HG03342 (cell line): ENCODE measurements around the gene SHOC2.

Experiments
- ATAC-seq: cut with Tn5 transposase; IDR thresholded peaks from one replicate; pipeline ENCODE4 v1.9.1; 2021; ENCODE audit warnings: mild to moderate bottlenecking, moderate library complexity; ENCODE audit not compliant: unreplicated experiment

The SHOC2 gene

DNA sequence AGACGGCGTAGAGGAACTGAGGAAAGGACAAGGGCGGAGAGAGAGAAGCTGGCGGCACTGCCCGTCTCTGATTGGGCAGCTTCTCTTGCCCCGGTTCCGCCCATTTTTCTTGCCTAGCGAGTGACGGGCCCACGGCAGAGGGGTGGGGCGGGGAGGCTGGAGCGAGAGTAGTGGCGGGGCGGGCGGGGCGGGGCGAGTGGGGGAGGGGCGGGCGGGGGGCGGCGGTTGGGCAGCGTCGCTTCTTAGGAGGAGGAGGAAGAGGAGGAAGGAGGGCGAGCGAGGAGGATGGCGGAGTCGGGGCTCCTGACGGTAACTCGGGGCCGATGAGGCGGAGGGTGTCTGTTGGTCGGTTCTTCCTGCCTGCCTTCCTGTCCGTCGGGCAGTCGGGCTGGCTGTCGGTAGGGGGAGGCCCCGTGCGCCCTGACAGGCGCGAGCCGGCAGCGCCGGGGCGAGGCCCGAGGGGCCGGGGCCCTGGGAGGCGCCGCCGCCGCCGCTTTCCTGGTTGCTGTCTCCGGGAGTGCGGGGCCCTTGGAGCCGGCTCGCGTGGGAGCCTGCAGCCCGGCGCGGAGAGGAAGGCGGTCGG is at the start of gene SHOC2:
SHOC2 (plus strand) TSS at position 256 of the 583 bp plus-strand sequence. CDS start 44,755 bp downstream, outside the sequence.
- peak; percentile 10 for ATAC-seq

DNA sequence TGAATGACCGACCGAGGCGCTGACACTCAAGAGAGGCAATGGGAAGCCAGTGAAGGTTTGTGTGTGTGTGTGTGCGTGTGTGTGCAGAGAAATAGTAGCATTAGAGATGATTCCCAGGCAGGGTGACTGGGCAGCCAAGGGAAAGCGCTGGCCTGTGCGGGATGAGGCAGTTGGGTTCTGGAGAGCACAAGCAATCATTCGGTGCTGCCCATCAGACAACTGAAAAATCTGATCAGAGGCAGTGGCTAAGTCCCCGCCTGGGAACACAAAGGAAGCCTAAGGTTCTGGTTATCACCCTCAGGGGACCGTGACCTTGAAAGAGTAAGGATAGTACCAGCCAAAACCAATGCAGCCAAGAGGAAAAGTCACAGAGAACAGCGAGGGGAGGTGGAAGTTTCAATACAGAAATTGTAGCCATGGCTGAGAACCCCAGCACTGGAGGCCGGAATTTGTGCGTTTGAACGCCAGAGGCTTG is 48.5 kb upstream of the SHOC2 start:
- ATAC-seq, result no peak

DNA sequence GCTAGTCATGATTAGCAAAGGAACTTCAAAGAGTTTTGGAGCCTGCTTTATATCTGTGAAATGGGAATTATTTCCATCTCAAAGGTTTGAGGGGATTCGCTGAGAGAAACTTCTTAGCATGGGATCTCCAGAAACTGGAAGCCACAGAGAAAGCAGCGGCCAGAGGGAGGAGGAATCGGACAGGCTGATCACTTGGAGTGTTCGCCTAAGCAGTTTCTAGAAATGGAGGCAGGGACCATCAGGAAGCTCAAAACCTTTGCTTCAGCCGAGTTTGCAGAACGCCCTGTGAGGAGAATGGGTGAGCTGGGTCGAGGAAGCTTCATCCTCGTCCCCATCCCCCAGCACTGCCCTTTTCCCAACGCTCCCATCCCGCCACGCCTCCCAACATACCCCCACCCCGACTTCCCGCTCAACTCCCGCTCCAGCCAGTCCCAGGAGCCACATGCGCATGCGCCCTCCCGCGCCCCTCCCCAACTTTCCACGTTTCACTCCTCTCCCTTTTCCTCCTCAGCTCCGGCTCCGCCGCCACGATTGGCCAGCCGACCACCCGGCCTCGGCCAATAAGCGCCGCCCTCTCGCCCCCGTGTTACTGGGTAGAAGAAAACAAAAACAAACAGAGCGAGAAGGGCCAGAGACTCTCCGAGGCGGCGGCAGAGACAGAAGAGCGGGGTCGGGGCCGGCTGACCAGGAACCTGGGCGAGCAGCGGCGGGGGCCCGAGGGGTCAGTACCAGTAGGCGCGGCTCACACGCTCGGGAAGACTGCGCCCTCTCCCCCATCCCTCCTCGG is 47.9 kb upstream of the SHOC2 start, which contains the start of gene PDCD4:
PDCD4 (plus strand) TSS at position 631 of the 787 bp plus-strand sequence. CDS start 4,100 bp downstream, outside the sequence.
- ATAC-seq, result peak; percentile 68

DNA sequence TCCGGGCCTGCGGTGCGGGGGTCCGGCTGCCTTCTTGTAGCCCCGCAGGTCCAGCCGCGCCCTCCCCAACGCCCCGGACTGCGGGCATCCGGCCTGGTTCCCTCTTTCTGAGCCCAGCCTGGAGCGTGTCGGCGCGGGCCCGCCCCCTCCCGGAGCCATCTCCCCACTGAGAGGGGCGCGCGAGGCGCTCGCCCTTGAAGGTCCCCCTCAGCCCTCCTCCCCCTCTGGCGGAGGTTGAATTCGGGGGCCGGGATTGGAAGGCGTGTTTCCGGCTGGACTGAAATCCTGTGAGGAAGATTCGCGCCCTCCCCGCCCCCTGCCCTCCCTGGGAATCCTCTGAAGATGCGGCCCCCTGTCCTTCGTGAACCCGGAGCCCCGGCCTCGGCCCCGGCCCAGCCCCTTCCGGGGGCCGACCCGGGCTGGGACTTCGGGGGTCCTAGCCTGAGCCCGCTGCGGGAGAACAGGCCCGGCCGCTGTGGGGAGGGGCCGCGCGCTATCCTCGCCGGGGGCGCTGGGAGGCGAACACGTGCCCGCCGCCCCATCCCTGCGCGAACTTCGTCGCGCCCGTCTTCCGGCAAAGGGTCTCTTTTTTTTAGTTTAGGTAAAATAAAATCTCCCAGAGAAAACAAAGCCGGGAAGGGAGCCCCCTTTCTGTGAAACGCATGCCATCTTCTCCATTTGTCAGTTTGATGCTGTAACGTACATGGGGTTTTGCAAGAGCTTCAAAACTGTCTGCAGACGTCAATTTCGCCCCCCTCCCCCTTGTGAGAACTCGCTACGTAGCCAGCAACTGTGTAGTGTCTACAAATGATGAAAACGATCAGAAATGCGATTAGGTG is 47.0 kb upstream of the SHOC2 start:
- ATAC-seq, result peak; percentile 34

DNA sequence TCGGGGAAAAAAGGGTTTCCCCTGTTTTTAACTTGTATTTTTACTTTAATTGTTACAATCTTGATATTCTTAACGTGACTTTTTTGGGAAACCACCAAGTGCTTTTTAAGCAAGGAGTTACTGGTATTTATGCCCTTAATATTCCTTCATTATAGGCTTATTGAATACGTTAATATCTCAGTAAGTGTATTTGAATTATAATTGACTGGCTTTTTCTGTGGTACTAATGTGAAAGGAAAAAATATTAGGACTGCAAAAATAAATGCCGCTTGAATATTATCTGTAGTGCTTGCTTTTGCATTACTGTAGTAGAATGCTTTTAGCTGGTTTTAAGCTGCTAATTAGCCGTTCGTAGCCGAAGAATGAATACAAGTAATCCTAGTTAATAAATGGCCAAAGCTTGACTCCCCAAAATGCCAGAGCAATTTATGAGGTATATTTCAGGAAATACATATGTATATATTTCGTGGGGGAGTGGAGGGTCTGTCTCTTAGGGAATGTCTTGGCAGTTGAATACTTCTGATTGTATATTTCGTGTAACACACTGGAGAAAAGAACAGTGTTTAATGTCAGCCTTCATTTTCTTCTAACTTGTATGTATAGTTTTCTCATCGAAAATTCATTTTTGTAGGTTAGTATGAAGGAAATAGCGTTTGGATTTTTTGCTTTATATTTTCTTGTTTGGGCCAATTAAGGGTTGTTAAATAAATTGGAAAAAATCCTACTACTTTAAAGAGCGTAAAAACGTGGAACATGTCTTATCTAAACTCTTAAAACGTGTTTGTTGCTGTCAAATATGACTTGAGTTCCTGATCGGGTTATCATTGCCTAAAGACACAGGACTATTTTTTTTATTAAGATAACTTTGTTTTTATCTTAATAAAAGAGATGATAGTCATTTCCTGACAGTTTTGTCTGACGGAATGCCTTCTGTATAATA is 46.1 kb upstream of the SHOC2 start:
- ATAC-seq, result no peak

DNA sequence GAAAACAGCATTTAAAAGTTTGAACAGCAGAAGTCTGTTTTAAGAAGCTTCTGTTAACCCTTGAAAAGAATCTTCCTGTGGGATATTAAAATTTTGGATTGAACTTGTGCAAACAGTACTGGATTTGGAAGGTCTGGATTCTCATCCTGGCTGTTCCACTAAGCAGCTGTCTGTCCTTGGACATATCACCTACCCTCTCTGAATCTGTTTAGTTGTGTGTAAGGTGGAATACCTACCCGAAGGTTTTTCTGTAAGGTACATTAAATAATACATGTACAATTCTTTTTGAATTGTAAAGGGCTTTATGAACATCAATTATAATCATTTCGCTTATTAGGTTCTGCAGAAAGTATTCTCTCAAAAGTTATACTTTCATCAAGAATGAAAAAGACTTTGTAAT is 45.5 kb upstream of the SHOC2 start:
- ATAC-seq, result no peak

DNA sequence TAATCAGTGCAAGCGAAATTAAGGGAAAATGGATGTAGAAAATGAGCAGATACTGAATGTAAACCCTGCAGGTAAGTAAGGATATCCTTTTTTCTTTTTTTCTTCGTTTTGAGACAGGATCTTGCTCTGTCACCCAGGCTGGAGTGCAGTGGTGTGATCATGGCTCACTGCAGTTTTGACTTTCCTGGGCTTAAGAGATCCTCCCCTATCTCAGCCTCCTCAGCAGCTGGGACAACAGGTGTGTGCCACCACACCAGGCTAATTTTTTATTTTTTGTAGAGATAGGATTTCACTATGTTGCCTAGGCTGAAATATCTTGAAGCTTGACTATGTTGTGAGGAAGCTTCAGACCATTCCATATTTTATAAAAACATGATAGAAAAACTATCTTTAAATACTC is 43.4 kb upstream of the SHOC2 start:
- ATAC-seq, result no peak

DNA sequence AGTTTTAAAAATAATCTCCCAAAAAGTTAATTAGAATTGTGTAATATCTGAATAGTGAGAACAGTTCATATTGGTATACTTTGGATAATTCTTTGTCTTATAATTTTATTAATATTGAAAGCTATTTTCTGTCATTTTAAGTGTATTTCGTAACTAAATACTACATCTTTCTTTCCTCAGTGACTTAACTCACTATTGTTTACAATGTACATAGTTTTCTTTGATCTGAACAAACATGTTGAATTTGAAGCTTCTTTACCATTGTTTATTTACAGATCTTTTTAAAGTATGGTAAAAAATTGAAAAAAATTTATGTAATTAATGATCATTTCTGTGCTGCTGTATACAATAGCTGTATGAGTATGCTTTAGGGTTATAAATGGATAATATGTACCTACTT is 42.6 kb upstream of the SHOC2 start:
- ATAC-seq, result no peak

DNA sequence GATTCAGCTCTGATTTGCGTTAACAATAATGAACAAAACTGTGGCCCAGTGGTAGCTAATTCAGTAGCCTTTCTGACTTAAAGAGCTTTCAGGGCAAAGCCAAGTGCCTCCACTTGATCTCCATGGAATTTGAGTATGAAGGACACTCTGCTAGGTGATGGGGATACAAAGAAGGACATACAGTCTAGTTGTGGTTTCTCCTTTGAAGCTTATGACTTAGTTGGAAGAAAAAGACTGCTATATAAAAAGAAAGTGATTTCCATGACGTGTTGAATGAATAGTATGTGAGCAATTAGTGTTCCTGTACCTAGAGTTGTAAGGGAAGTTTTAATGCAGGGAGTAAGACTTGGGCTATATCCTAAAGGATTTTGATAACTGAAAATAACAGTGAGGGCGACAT is 39.4 kb upstream of the SHOC2 start:
- no peak for ATAC-seq

DNA sequence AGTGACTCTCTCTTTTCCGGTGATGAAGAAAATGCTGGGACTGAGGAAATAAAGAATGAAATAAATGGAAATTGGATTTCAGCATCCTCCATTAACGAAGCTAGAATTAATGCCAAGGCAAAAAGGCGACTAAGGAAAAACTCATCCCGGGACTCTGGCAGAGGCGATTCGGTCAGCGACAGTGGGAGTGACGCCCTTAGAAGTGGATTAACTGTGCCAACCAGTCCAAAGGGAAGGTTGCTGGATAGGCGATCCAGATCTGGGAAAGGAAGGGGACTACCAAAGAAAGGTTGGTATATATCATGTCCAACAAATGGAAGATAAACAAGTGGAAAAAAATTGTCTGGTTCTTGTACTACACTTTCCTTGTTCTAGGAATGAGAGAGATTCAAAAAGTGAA is 38.2 kb upstream of the SHOC2 start:
- no peak for ATAC-seq

DNA sequence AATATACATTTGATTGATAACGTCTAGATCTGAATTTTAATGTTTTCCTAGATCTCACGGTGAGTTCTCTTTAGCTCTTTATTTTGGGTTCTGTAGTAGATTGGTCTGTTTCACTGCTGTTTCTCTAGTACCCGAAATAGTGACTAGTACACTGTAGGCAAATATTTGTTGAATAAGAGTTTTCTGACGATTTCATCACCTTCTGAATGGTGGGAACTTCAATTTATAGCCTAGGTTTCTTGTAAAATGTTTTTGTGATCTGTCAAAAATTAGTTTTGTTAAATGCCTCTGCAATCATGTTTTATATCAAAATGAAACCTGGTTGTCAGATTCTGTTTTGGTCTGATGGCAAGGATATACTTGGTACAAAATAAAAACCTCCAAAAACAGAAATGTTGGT is 37.5 kb upstream of the SHOC2 start:
- no peak for ATAC-seq

DNA sequence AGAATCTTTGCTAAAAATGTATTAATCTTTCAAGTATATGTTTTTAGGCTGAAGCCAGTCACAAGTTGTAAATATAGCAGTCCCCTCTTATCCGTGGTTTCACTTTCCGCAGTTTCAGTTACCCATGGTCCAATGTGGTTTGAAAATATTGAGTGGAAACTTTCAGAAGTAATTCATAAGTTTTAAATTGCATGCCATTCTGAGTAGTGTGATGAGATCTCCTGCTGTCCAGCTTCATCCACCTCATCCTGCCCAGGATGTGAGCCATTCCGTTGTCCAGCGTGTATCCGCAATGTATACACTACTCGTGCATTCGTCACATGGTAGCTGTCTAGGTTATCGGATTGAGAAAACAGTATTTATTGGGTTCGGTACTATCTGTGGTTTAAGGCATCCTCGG is 35.5 kb upstream of the SHOC2 start:
- no peak for ATAC-seq

DNA sequence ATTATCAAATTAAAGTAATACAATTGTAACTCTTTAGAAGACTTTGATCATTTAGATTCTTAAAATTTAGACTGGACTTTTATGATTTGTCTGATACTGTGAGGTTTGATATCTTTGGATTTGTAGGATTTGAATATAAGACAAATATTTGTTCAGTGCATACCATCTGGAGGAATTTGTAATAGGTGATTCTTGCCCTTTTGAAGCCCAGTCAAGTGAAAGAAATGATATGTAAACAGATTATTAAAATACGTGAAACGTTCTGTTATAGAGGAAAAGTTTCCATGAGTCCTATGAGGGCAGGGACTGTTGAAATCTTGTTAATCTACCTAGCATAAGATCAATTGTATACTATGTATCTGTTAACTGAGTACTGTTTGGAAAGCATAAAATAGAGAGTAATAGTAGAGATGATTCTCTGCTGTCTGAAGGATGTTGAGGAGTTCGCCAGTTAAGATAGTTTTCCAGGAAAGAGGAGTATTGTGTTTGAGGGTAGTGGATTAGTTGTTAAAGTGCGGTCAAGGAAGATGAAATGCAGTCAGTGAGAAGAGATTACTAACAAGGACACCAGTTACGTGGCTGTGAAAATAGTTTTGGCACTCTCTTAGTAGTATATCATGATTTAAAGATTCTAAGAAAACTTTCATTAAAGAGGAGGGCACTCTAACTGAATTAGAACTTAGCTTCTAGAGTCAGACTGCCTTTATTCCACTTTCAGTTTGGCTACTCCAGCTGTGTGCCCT is 33.3 kb upstream of the SHOC2 start:
- ATAC-seq, result no peak

DNA sequence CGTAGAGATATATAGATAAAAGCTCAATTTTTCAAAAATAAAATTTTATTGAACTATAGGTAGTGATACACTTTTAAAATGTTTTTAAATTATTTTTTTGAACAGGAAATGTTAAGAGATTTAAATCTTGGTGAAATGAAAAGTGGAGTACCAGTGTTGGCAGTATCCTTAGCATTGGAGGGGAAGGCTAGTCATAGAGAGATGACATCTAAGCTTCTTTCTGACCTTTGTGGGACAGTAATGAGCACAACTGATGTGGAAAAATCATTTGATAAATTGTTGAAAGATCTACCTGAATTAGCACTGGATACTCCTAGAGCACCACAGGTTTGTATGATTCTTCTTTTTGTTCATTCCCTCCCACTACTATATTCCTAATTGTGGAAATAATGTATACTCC is 31.8 kb upstream of the SHOC2 start:
- ATAC-seq, result no peak

DNA sequence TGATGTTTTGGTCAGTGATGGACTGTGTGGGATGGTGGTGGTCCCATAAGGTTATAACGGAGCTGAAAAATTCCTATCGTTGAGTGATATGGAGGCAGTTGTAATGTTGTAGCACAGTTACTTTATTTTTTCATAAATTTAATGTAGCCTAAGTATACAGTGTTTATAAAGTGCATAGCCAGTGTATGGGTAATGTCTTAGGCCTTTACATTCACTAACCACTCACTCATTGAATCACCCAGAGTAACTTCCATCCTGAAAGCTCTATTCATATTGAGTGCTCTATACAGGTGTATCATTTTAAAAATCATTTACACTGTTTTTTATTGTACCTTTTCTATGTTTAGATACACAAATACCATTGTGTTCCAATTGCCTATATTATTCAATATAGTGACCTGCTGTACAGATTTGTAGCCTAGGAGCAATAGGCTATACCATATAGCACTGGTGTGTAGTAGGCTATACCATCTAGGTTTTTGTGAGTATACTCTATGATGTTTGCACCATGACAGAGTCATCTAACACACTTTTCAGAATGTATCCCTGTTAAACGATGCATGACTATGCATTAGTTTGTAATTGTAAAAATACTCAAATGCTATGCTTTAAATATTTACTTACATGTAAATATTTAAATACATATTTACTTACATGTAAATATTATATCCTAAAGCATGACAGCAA is 26.7 kb upstream of the SHOC2 start:
- ATAC-seq, result no peak

DNA sequence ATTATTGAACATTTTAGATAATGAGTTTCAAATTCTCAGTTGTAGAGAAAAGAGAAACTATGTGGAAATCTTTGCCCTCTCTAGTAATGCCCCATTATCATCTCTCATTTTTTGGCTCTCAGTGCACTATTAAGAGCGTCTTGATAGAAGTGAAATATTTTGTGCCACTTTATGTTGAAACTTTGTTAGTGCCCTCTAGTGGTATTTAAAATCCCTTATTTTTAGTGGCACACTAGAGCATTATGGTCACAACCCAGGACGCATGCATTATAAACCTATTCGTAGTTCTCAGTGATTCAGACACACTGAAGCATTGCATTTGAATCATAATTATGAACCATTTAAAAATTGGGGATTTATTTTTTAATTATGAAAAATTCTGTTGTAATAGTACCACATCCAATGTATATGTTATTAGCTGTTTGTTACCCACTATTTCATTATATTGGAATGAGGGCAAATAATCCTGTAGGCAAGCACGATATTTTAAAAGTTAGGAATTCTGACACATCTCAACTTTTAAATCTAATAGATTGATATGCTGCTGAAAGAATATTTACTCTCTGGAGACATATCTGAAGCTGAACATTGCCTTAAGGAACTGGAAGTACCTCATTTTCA is 25.7 kb upstream of the SHOC2 start:
- ATAC-seq, result no peak

DNA sequence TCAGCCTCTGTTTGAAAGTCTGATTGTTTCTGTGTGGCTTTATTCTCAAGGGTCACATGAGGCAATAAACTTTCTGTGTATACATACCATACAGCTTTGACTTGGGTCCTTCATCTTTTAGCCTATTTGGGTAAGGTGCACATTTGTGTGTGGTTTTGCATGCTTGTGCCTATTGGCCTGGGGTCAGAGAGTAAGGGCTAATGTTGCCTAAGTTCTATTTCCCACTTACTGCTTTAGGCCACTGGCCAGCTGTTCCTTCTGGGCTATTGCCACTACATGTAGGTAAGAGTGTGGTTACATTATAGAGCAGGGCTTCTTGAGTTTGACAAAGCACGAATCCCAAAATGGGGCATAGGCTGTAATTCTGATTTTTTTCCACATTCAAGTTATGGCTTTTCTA is 22.2 kb upstream of the SHOC2 start:
- no peak for ATAC-seq

DNA sequence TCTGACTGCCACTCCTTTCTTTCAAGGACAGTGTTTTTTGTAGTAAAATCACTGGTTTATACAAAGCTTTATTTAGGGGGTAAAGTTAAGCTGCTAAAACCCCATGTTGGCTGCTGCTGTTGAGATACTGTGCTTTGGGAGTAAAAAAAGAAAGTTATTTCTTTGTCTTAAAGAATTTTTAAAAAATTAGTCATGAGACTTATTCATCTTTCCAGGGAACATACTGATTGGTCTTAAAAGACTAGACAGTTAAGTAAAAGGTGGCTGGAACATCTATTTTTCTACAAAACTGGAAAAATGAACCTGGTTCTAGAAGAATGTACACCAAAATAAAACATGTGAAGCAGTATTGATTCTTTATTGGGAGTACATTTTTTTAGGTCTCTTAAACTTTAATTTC is 21.0 kb upstream of the SHOC2 start:
- no peak for ATAC-seq

DNA sequence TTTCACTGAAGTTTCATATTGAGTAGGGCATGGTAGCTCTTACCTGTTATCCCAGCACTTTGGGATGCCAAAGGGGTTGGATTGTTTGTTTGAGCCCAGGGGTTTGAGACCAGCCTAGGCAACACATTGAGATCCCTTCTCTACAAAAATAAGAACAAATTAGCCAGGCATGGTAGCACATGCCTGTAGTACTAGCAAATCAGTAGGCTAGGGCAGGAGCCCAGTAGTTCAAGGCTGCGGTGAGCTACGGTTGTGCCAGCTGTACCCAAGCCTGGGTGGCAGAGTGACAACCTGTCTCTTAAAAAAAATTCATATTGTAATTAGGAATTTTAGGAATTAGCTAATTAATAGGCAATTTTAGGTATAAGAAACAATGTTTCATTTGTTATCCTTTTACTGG is 18.4 kb upstream of the SHOC2 start:
- ATAC-seq, result no peak
